Neural cell (in vitro differentiated cells): ENCODE data around the gene RPL15. TPM values are rescaled to one million over a fixed set of nuclear protein-coding genes. Genes with fewer than 3 reads are reported as not detected.

Experiments used
- H2AFZ ChIP-seq: fragments of 200-600, 300-800 bp; sonication (generic), shearing (Covaris generic); 2 replicates; pipeline ENCODE4 v1.6.0; 2014; ENCODE audit warnings: low read depth, mild to moderate bottlenecking, antibody characterized with exemption, low read length, moderate library complexity
- H3F3A ChIP-seq: fragments of 200-600 bp; shearing (Covaris generic); 2 replicates; pipeline ENCODE4 v1.6.1; 2016; ENCODE audit warnings: mild to moderate bottlenecking, moderate library complexity, mixed read lengths, antibody characterized with exemption, low read length; ENCODE audit not compliant: insufficient read depth, poor library complexity, severe bottlenecking
- H3K27ac ChIP-seq: fragments of 200-600, 300-800 bp; sonication (generic), shearing (Covaris generic); 2 replicates; pipeline ENCODE4 v1.5.1; 2014; ENCODE audit warnings: mild to moderate bottlenecking, low read length, moderate library complexity
- H3K27me3 ChIP-seq: fragments of 300-800, 200-600 bp; sonication (generic), shearing (Covaris generic); 2 replicates; pipeline ENCODE4 v1.6.0; 2014; ENCODE audit warnings: mild to moderate bottlenecking, low read depth, low read length, moderate library complexity; ENCODE audit not compliant: insufficient read depth
- H3K36me3 ChIP-seq: fragments of 300-800, 200-600 bp; sonication (generic), shearing (Covaris generic); 2 replicates; pipeline ENCODE4 v1.5.1; 2014; ENCODE audit warnings: mild to moderate bottlenecking, antibody characterized with exemption, low read length, moderate library complexity; ENCODE audit not compliant: insufficient read depth
- H3K4me2 ChIP-seq: fragments of 300-800, 200-600 bp; sonication (generic), shearing (Covaris generic); 2 replicates; pipeline ENCODE4 v1.6.0; 2014; ENCODE audit warnings: mild to moderate bottlenecking, low read length
- H3K4me3 ChIP-seq: fragments of 300-800, 200-600 bp; sonication (generic), shearing (Covaris generic); 2 replicates; pipeline ENCODE4 v1.5.1; 2014; ENCODE audit warnings: mild to moderate bottlenecking, low read length, moderate library complexity
- H3K79me2 ChIP-seq: fragments of 200-600 bp; shearing (Covaris generic); replicated peaks from 2 replicates; pipeline ENCODE4 v1.6.0; 2014; ENCODE audit warnings: mild to moderate bottlenecking, low read length, moderate library complexity; ENCODE audit not compliant: insufficient read depth
- H3K9ac ChIP-seq: fragments of 300-800, 200-600 bp; sonication (generic), shearing (Covaris generic); 2 replicates; pipeline ENCODE4 v1.6.1; 2016; ENCODE audit warnings: mild to moderate bottlenecking, low read length, mixed read lengths
- H3K9me2 ChIP-seq: fragments of 200-600 bp; shearing (Covaris generic); 2 replicates; pipeline ENCODE4 v1.6.1; 2016; ENCODE audit warnings: mild to moderate bottlenecking, low read length, mixed read lengths; ENCODE audit not compliant: insufficient read depth
- H3K9me3 ChIP-seq: fragments of 200-600, 300-800 bp; sonication (generic), shearing (Covaris generic); 2 replicates; pipeline ENCODE4 v1.6.1; 2016; ENCODE audit warnings: mild to moderate bottlenecking, mixed run types, low read length, moderate library complexity, mixed read lengths
- H4K20me1 ChIP-seq: fragments of 200-600 bp; shearing (Covaris generic); 2 replicates; pipeline ENCODE4 v1.6.1; 2016; ENCODE audit warnings: mild to moderate bottlenecking, mixed run types; ENCODE audit not compliant: insufficient read depth
- EP300 ChIP-seq: fragments of 450-650 bp; conservative IDR thresholded peaks from 2 replicates; pipeline ENCODE4 v1.6.1; 2014; ENCODE audit warnings: antibody characterized with exemption, mild to moderate bottlenecking, moderate library complexity; ENCODE audit not compliant: poor library complexity, severe bottlenecking
- EZH2 ChIP-seq: fragments of 200-600, 300-800 bp; shearing (Covaris generic), sonication (generic); IDR thresholded peaks from 2 replicates; pipeline ENCODE4 v1.6.1; 2014; ENCODE audit warnings: antibody characterized with exemption, low read length, borderline replicate concordance, mild to moderate bottlenecking; ENCODE audit not compliant: insufficient read depth, poor library complexity, severe bottlenecking
- MXI1 ChIP-seq: fragments of 450-650 bp; conservative IDR thresholded peaks from 2 replicates; pipeline ENCODE4 v1.6.1; 2014; ENCODE audit warnings: antibody characterized with exemption, mild to moderate bottlenecking; ENCODE audit not compliant: poor library complexity, severe bottlenecking
- POLR2AphosphoS5 ChIP-seq: IDR thresholded peaks from 2 replicates; pipeline ENCODE4 v1.6.1; 2012
- RAD21 ChIP-seq: fragments of 450-650 bp; conservative IDR thresholded peaks from 2 replicates; pipeline ENCODE4 v1.6.1; 2014; ENCODE audit warnings: antibody characterized with exemption, mild to moderate bottlenecking, moderate library complexity
- REST ChIP-seq: IDR thresholded peaks from 2 replicates; pipeline ENCODE4 v1.6.1; 2012; ENCODE audit warnings: borderline replicate concordance
- SMC3 ChIP-seq: fragments of 450-650 bp; conservative IDR thresholded peaks from 2 replicates; pipeline ENCODE4 v1.6.1; 2014; ENCODE audit warnings: antibody characterized with exemption, mild to moderate bottlenecking, moderate library complexity; ENCODE audit not compliant: poor library complexity
- TAF1 ChIP-seq: IDR thresholded peaks from 2 replicates; pipeline ENCODE4 v1.6.1; 2012; ENCODE audit warnings: low read depth
- polyA plus RNA-seq: library from polyadenylated mRNA; depleted of rRNA; stranded (reverse); fragments of >200 nt; gene quantifications from 2 replicates; pipeline ENCODE4 v1.2.3, GENCODE V29; 2014
- TF ChIP-seq, protein P1 (sequence below): fragments of 450-650 bp; IDR thresholded peaks from 2 replicates; pipeline ENCODE4 v1.5.1; 2014; ENCODE audit warnings: antibody characterized with exemption, mild to moderate bottlenecking, moderate library complexity; ENCODE audit not compliant: poor library complexity, severe bottlenecking

Gene RPL15
- polyA plus RNA-seq, 1 donor from 2014 or later, result 3,247 TPM

GRCh38 chr3:23941440-23941839 is 24.5 kb downstream of the RPL15 start:
- no peak overlapping the region for H3K9ac ChIP-seq
- TF ChIP-seq, protein P1, sequence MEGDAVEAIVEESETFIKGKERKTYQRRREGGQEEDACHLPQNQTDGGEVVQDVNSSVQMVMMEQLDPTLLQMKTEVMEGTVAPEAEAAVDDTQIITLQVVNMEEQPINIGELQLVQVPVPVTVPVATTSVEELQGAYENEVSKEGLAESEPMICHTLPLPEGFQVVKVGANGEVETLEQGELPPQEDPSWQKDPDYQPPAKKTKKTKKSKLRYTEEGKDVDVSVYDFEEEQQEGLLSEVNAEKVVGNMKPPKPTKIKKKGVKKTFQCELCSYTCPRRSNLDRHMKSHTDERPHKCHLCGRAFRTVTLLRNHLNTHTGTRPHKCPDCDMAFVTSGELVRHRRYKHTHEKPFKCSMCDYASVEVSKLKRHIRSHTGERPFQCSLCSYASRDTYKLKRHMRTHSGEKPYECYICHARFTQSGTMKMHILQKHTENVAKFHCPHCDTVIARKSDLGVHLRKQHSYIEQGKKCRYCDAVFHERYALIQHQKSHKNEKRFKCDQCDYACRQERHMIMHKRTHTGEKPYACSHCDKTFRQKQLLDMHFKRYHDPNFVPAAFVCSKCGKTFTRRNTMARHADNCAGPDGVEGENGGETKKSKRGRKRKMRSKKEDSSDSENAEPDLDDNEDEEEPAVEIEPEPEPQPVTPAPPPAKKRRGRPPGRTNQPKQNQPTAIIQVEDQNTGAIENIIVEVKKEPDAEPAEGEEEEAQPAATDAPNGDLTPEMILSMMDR, result no peak
- no peak for TF ChIP-seq POLR2AphosphoS5
- no peak for TF ChIP-seq SMC3
- TF ChIP-seq RAD21, result no peak
- no peak for TF ChIP-seq REST
- TF ChIP-seq EZH2, result no peak
- TF ChIP-seq EP300, result no peak
- TF ChIP-seq TAF1, result no peak
- TF ChIP-seq MXI1, result no peak
- no peaks in the 10 kb centered on the region for H3K9me2 ChIP-seq
- H3K79me2 ChIP-seq, result no peaks in the 10 kb centered on the region
- no peaks in the 10 kb centered on the region for H4K20me1 ChIP-seq
- H3F3A ChIP-seq, result peaks cover 6% of the 10 kb centered on the region
- no peak overlapping the region for H3K27ac ChIP-seq
- no peaks in the 10 kb centered on the region for H3K27me3 ChIP-seq
- H3K9me3 ChIP-seq, result no peaks in the 10 kb centered on the region
- H3K36me3 ChIP-seq, result no peaks in the 10 kb centered on the region
- no peak overlapping the region for H2AFZ ChIP-seq
- no peak overlapping the region for H3K4me3 ChIP-seq
- H3K4me2 ChIP-seq, result no peak overlapping the region

DNA sequence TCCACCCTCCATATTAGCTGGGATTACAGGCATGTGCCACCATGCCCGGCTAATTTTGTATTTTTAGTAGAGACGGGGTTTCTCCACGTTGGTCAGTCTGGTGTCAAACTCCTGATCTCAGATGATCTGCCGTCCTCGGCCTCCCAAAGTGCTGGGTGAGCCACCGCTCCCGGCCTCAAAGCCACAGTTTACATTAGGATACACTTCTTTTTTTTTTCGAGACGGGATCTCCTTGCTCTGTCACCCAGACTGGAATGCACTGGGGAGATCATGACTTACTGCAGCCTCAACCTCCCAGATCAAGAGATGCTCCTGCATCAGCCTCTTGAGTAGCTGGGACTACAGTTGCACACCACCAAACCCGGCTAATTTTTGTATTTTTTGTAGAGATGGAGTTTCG is 25.6 kb downstream of the RPL15 start:
- no peak overlapping the region for H3K9ac ChIP-seq
- H3K9me3 ChIP-seq, result no peaks in the 10 kb centered on the region
- H3K4me2 ChIP-seq, result no peak overlapping the region
- H2AFZ ChIP-seq, result no peak overlapping the region
- no peak overlapping the region for H3K27ac ChIP-seq
- no peak overlapping the region for H3K4me3 ChIP-seq
- no peaks in the 10 kb centered on the region for H3K27me3 ChIP-seq
- no peaks in the 10 kb centered on the region for H3K9me2 ChIP-seq
- peaks cover 9% of the 10 kb centered on the region for H3K79me2 ChIP-seq
- TF ChIP-seq EP300, result no peak
- no peak for TF ChIP-seq MXI1
- TF ChIP-seq, protein P1, result no peak
- no peak for TF ChIP-seq REST
- TF ChIP-seq SMC3, result no peak
- no peak for TF ChIP-seq RAD21
- no peak for TF ChIP-seq EZH2
- TF ChIP-seq TAF1, result no peak
- peaks cover 10% of the 10 kb centered on the region for H3F3A ChIP-seq
- H3K36me3 ChIP-seq, result no peaks in the 10 kb centered on the region
- no peaks in the 10 kb centered on the region for H4K20me1 ChIP-seq
